Activated B cell treated with CpG ODN at 0.5 μM for 24 hours (primary cell): ENCODE results near the gene SCFD2. TPM values are rescaled to one million over a fixed set of nuclear protein-coding genes. Genes with fewer than 3 reads are reported as not detected.

Source experiments
- ATAC-seq: fragments of 200-7000 bp; cut with Tn5 transposase; one replicate; pipeline ENCODE4 v1.10.0; 2021; ENCODE audit warnings: low read depth, mild to moderate bottlenecking, moderate library complexity
- CTCF ChIA-PET: fragments of 350-600 bp; sonication (Branson Sonifier 250); formaldehyde crosslinking; loops from one replicate; lab custom pipeline; 2021; ENCODE audit warnings: antibody characterized with exemption; lab: Charles Lee
- POLR2A ChIA-PET: fragments of 350-600 bp; sonication (Branson Sonifier 250); formaldehyde crosslinking; loops from one replicate; lab custom pipeline; 2021; ENCODE audit warnings: antibody characterized with exemption; lab: Charles Lee
- DNase-seq: peaks from one replicate; pipeline ENCODE4 v3.0.0; 2022
- H3K27ac Mint-ChIP-seq: one replicate; pipeline ENCODE4 v1.8.0; 2020; ENCODE audit warnings: mixed read lengths
- H3K27me3 Mint-ChIP-seq: one replicate; pipeline ENCODE4 v1.8.0; 2021; ENCODE audit warnings: mixed read lengths
- H3K36me3 Mint-ChIP-seq: one replicate; pipeline ENCODE4 v1.8.0; 2021; ENCODE audit warnings: low read depth, mixed read lengths
- H3K4me1 Mint-ChIP-seq: one replicate; pipeline ENCODE4 v1.8.0; 2021; ENCODE audit warnings: mixed read lengths
- H3K4me3 Mint-ChIP-seq: one replicate; pipeline ENCODE4 v1.8.0; 2020; ENCODE audit warnings: mild to moderate bottlenecking, mixed read lengths
- H3K9me3 Mint-ChIP-seq: one replicate; pipeline ENCODE4 v1.8.0; 2020; ENCODE audit warnings: mixed read lengths
- CTCF ChIP-seq: fragments of 200-600 bp; IDR thresholded peaks from one replicate; pipeline ENCODE4 v1.8.0; 2022; ENCODE audit warnings: antibody characterized with exemption, mild to moderate bottlenecking
- intact Hi-C: fragments of 100-400 bp; cut with micrococcal nuclease; formaldehyde crosslinking; loops from one replicate; pipeline ENCODE4 v1.15.1; 2024
- total RNA-seq: library from RNA; stranded (reverse); gene quantifications from 2 replicates; pipeline ENCODE4 v1.2.3, GENCODE V29; 2022

Gene SCFD2
- total RNA-seq, 1 donor from 2014 or later: 46.6 TPM

- ATAC-seq (no peak), DNase-seq (no peak)
- no peak for TF ChIP-seq CTCF
- ChIA-PET POLR2A (no interaction called here), CTCF (interaction anchor here (0.9 to 2.0 kb wide), 5 partner anchors 11 to 1039 kb away, joined by 3 to 8 read pairs (median 4); no protein-coding TSS in a partner anchor)
- no peaks in the 10 kb centered on the region for H3K9me3 Mint-ChIP-seq
- intact Hi-C loops: loop anchor here (5.0 to 10.0 kb wide), 3 partner anchors 240 to 650 kb away; no protein-coding TSS in a partner anchor
- H3K36me3 Mint-ChIP-seq: peaks cover 2% of the 10 kb centered on the region
- H3K27ac Mint-ChIP-seq: no peak overlapping the region
- no peak overlapping the region for H3K4me3 Mint-ChIP-seq
- H3K27me3 Mint-ChIP-seq: no peaks in the 10 kb centered on the region
- H3K4me1 Mint-ChIP-seq: peaks cover 4% of the 10 kb centered on the region
Observed at GRCh38 chr4:53194727-53195126, 171.1 kb downstream of the SCFD2 start.

- ATAC-seq (no peak), DNase-seq (no peak)
- no peaks in the 10 kb centered on the region for H3K9me3 Mint-ChIP-seq
- peaks cover 2% of the 10 kb centered on the region for H3K36me3 Mint-ChIP-seq
- intact Hi-C loops: loop anchor here (10.0 kb wide), 2 partner anchors 242 to 648 kb away; no protein-coding TSS in a partner anchor
- H3K27me3 Mint-ChIP-seq: no peaks in the 10 kb centered on the region
- no peak overlapping the region for H3K4me3 Mint-ChIP-seq
- ChIA-PET POLR2A (no interaction called here), CTCF (interaction anchor here (1.0 kb wide), 1 partner anchor 1041 kb away, joined by 3 read pairs; no protein-coding TSS in a partner anchor)
- no peak overlapping the region for H3K27ac Mint-ChIP-seq
- TF ChIP-seq CTCF: no peak
- H3K4me1 Mint-ChIP-seq: peaks cover 4% of the 10 kb centered on the region
Observed at GRCh38 chr4:53193111-53193510, 172.8 kb downstream of the SCFD2 start.

- Mint-ChIP-seq H3K4me3 (no peak overlapping the region), H3K27me3 (no peaks in the 10 kb centered on the region), H3K9me3 (no peaks in the 10 kb centered on the region), H3K36me3 (peaks cover 2% of the 10 kb centered on the region), H3K27ac (no peak overlapping the region), H3K4me1 (peaks cover 4% of the 10 kb centered on the region)
- ChIA-PET CTCF (interaction anchor here (1.0 kb wide), 1 partner anchor 1041 kb away, joined by 3 read pairs; no protein-coding TSS in a partner anchor), POLR2A (no interaction called here)
- DNase-seq (no peak), ATAC-seq (no peak)
- intact Hi-C loops: loop anchor here (10.0 kb wide), 2 partner anchors 242 to 648 kb away; no protein-coding TSS in a partner anchor
- TF ChIP-seq CTCF: no peak
Observed at GRCh38 chr4:53192496-53192895, 173.4 kb downstream of the SCFD2 start.

DNA sequence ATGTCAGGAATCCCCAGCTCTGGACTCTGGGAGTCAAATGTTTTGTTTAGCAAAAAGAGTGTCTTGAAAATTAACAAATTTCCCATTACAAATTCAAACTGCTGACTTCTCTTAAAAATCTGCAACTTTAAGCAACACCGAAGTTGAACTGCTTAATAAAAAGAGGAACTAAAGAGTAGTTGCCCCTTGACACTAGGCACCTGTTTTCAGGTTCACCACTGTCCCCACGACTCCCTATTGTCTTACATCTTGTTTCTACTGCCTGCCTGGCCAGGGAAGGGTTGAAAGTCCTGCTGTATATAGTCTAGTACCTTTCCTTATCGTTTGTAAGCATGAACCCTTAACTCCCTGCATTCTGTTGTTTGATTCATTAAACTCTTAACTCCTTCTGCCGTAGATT lies 173.9 kb downstream of the SCFD2 start:
- no peak for ATAC-seq
- no peaks in the 10 kb centered on the region for H3K9me3 Mint-ChIP-seq
- H3K4me1 Mint-ChIP-seq: peaks cover 4% of the 10 kb centered on the region
- POLR2A ChIA-PET: no interaction called here
- no peak overlapping the region for H3K27ac Mint-ChIP-seq
- no peaks in the 10 kb centered on the region for H3K27me3 Mint-ChIP-seq
- CTCF ChIA-PET: interaction anchor here (1.0 kb wide), 2 partner anchors 1042 kb away, joined by 3 read pairs; no protein-coding TSS in a partner anchor
- peaks cover 2% of the 10 kb centered on the region for H3K36me3 Mint-ChIP-seq
- DNase-seq: no peak
- intact Hi-C loops: loop anchor here (10.0 kb wide), 2 partner anchors 243 to 647 kb away; no protein-coding TSS in a partner anchor
- H3K4me3 Mint-ChIP-seq: no peak overlapping the region
- TF ChIP-seq CTCF: no peak

GRCh38 chr4:53189011-53189410 lies 176.8 kb downstream of the SCFD2 start:
- ATAC-seq: no peak
- POLR2A ChIA-PET: no interaction called here

More at GRCh38 chr4:53189011-53189410, 176.8 kb downstream of the SCFD2 start:
- peaks cover 4% of the 10 kb centered on the region for H3K36me3 Mint-ChIP-seq
- TF ChIP-seq CTCF: no peak
- H3K27ac Mint-ChIP-seq: no peak overlapping the region
- H3K4me1 Mint-ChIP-seq: peaks cover 4% of the 10 kb centered on the region
- no peak for DNase-seq
- intact Hi-C loops: no loop called here
- CTCF ChIA-PET: interaction anchor here (1.7 kb wide), 1 partner anchor 1044 kb away, joined by 6 read pairs; no protein-coding TSS in a partner anchor
- no peak overlapping the region for H3K4me3 Mint-ChIP-seq
- no peaks in the 10 kb centered on the region for H3K9me3 Mint-ChIP-seq
- H3K27me3 Mint-ChIP-seq: no peaks in the 10 kb centered on the region
